Right lobe of liver (tissue), 4 donors: ENCODE data around the gene GMDS.

Source experiments
- POLR2A ChIP-seq: fragments of 450-650 bp; IDR thresholded peaks from one replicate; pipeline ENCODE4 v1.6.1; 2017; ENCODE audit warnings: antibody characterized with exemption, mild to moderate bottlenecking
- TF ChIP-seq, protein P1 (sequence below), 4 donors: fragments of 200-600 bp in 3 of 4; fragments of 450-650 bp in 1 of 4; IDR thresholded peaks; one replicate each; pipeline versions ENCODE4 v1.5.1 to v1.8.0; 2016 to 2022; ENCODE audit warnings: antibody characterized with exemption in 4 of 4, mild to moderate bottlenecking in 2 of 4
- donor health status: DM: no; HTN: no; CAD: no.
- donor health status: DM: no; HTN: no; CAD: no.
- donor health status: DM: no; HTN: yes; CAD: no.

DNA sequence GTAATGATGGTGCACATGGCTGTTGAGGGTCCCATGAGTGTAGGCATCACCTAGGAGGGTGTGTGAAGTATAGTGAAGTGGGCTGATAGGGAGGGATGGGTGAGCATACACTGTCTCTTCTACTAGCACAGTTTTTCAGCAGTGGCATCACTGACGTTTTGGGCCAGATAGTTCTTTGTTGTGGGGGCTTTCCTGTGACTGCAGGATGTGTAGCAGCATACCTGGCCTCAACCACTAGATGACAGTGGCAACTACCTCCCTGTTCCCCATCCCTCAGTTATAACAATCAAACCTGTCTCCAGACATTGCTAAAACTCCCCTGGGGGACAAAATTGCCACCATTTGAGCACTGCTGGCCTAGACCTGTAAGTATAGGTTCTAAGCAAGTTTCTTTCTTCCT lies 396.7 kb downstream of the GMDS start:
- TF ChIP-seq, protein P1, sequence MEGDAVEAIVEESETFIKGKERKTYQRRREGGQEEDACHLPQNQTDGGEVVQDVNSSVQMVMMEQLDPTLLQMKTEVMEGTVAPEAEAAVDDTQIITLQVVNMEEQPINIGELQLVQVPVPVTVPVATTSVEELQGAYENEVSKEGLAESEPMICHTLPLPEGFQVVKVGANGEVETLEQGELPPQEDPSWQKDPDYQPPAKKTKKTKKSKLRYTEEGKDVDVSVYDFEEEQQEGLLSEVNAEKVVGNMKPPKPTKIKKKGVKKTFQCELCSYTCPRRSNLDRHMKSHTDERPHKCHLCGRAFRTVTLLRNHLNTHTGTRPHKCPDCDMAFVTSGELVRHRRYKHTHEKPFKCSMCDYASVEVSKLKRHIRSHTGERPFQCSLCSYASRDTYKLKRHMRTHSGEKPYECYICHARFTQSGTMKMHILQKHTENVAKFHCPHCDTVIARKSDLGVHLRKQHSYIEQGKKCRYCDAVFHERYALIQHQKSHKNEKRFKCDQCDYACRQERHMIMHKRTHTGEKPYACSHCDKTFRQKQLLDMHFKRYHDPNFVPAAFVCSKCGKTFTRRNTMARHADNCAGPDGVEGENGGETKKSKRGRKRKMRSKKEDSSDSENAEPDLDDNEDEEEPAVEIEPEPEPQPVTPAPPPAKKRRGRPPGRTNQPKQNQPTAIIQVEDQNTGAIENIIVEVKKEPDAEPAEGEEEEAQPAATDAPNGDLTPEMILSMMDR (IDR thresholded peaks at IDR 0.05): no peak
- no peak for TF ChIP-seq POLR2A
